Measurements from ENCODE around the gene NUDT14.

Gene NUDT14

DNA sequence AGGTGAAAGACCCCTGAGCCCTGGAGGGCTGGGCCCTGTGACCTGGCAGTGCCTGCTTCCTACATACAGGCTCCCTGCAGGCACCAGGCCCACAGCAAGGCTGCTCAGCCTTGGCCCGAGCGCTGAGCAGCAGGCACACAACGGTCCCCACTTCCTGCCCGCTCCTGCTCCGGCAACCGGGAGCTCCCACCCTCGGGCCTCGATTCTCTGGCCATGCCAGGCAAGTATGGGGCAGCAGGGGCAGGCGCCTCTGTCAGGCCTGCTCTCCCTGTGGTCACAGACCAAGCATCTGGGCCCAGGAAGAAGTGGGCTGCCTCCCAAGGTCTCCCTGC lies 30.6 kb upstream of the NUDT14 start:
- no peak for DNase-seq

GRCh38 chr14:105211086-105211757 lies 30.1 kb upstream of the NUDT14 start:
- DNase-seq, result no peak

- DNase-seq, result no peak
Observed at GRCh38 chr14:105210266-105211025, 29.3 kb upstream of the NUDT14 start.

GRCh38 chr14:105209646-105210045 lies 28.5 kb upstream of the NUDT14 start:
- DNase-seq, result no peak

DNA sequence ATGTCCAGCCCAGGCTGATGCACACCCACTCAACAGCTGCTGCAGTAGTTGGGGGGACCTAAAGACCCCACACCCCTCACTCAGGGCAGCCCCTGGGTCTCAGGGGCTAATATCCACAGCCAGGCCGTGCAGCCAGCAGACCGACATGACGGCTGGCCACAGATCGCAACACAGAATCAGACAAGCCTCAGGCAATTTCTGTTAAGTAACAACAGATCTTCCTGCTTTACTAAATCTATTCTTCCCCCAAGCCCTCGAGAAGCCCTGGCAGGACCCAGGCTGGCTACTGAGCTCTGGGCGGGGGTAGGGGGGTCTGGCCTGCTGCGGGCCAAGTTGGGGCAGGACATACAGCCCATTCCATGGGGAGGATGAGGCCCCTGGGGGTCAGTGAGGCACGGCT lies 28.0 kb upstream of the NUDT14 start:
- no peak for DNase-seq

DNA sequence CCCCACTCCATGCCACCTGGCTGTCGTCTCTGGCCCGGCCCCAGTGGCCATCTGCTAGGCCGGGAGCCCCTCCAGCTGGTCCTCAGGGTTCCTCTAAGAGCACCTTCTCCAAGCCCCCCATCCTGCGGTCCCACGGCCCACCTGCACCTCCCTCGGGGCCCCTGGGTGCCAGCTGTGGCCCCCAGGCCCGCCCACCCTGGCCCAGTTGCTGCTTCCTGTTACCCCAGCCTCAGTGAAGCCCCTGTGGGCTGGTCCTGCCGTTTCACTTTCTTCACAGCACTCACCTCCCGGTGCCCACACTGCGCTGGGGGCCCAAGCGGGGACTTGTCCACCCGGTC lies 27.6 kb upstream of the NUDT14 start:
- DNase-seq, result no peak

DNA sequence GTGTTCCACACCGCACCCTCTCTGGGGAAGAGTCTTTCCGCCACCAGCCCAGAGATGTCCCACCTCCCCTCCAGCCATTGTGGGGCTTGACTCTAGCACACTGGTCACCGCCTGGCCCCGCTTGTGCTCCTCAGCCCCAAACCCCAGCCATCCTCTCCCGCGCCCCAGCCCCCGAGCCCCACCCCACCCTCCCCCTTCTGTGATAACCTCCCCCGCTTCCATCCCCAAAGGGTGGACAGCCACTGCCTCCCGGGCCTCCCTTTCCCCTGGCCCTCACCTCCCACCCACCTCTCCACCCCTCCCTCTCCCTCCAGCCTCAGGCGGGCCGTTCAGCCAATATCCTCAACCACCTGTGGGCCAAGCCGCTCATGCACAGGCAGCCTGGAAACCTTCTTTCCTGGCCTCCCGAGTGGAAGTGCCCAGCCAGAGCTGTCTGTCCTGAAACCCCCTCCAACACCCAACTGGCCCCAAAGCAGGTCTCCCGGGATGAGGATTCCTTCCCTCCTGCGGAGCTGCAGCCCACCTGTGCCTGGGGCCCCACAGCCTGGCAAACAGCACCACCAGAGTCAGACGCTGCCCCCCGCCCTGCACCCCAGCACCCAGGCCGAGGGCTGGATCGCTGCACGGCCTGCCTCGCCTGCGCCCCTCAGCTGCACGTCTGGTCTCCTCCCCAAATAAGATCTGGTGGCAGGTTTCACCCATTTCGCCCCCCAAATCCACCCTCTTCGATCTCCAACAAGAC lies 27.1 kb upstream of the NUDT14 start:
- no peak for DNase-seq

DNA sequence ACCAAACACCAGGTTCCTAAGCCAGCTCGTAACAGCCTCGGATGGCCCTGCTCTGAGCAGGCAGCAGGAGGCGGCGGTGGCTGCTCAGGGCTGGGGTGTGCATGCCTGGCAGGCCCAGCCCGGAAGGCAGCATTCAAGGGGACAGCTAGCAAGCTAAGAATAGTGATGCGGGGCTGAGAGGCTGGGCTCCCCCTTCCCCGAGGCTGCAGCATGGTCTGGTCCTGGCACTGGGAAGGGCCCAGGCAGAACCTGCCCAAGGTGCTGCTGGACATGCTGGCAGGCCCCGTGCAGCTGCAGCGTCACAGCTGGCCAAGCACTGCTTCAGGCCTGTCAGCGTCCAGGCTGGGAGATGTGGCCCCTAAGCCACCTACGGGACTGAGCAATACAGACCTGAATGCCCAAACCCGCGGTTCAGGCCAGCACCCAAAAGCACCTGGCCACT lies 26.4 kb upstream of the NUDT14 start:
- no peak for DNase-seq

- DNase-seq, result no peak
Observed at GRCh38 chr14:105206873-105207272, 25.8 kb upstream of the NUDT14 start.

- DNase-seq, result no peak
Observed at GRCh38 chr14:105205673-105206208, 24.6 kb upstream of the NUDT14 start.

DNA sequence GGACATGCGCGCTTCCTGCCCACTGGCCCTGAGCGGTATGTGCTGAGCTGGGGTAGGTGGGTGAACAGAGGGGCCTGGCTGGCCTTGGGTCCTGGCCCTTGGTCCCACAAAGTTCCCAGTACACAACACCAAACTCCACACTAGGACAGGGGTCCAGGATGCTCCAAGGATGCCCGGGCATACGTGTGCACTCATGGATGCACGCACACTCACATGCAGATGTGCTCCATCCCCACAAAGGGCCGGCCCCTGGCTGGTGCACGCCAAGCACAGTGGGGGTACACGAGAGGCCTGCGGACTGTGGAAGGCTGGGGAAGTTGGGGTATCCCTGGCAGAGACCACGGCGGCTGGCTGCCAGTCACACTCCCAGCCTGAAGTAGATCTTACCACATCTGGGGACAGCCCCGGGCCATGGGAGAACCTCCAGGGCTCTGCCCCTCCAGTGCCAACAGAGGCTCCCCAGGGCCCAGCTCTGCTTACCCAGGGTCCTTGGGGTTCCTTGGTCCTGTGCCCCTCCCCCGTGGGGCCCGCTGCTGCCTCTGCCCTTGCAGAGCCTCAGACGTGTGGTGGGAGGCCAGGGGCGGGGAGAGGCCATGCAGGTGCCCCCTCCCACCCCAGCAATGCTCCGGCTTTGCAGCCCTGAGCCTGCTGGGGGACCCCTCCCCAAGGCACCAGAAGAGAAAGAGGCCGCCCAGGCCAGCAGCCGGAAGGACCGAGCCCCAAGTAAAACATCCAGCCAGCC lies 24.0 kb upstream of the NUDT14 start:
- no peak for DNase-seq

DNA sequence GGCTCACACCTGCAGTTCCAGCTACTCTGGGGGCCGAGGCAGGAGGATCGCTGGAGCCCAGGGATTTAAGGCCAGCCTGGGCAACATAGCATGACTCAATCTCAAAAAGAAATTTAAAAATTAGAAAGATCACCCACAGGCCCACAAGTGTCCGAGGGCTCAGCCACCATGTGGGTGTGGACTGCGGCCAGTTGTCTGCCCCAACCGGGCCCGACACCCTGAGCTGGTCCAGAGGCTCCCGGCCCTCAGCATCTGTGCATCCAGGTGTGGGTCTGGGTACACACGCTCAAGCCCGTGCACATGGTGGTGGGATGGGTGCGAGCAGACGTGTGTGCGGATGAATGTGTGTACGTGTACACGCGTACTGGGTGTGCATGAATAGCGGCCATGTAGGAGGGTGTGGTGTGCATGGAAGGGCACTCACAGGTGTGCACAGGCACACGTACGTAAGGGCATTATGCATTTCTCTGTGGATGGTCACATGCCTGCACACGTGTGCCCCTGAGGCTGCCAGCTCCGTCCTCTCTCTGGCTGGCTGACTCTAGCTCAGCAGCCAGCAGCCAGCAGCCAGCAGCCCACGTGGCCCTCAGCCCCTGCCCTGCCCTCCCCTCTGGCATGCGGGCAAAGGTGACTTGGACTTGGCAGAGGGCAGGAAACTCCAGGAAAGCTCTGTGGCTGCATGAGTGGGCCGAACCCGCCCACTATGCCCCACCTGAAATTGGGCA lies 23.3 kb upstream of the NUDT14 start:
- DNase-seq, result no peak

GRCh38 chr14:105203701-105204100 lies 22.6 kb upstream of the NUDT14 start:
- DNase-seq, result no peak

GRCh38 chr14:105203057-105203531 lies 22.0 kb upstream of the NUDT14 start:
- peak; percentile 61 for DNase-seq

DNA sequence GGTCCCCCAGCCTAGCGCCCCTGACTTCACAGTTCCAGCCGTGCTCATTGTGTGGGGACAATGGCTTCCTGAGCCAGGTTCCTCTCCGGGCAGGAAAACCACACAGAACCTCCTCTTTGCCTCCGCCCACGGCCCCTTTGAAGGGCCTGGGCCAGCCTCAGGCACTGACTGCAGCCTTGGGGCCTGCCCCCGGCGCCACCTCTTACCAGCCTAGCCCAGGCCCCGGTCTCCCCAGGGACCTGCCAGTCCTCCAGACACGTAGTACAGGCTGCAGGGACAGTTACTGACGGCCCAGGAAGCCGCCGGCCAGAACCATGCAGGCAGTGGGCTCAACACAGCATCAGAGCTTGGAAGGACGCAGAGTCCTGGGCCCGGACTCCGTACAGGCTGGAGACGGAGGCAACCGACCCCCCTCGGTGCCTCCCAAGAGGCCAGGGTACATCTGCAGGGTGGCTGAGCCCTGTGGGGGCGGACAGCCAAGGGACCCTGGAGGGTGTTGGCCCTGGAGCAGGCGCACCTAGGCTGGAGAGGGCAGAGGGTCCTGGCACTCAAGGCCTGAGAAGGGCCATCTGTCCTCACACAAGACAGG lies 20.9 kb upstream of the NUDT14 start:
- no peak for DNase-seq

DNA sequence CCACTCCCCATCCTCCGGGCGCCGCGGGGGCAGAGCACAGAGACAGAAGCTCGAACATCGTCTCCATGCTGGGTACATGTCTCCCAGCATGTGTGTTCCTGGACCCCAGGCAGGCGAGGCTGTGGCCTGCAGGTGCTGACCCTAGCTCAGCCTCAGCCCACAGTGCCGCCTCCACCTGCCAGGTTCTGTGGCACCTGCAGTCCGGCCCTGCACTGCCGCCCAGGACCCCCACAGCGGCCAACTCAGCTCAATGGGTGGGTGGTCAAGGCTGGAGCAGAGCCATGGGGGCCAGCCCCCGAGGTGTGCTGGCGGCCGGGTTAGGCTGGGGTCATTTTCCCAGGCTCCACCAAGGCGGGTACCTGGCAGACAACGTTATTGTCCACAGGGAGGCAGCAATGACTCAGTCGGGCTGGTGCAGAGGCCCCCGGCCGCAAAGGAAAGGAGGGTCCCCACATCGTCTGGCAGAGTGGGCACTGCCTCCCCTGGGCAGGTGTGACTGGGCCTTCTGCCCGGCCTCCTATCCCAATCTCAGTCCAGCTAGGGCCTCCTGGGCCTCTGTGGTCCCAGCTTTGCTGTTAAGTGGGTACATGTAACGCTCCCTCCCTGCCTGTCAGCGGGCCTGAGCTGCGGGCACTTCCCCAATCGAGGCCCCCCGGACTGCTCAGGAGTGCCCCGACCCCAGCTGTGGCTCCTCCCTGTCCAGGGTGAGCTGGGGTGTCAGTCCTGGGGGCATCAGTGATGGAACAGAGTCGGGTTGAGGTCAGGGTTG lies 20.2 kb upstream of the NUDT14 start:
- DNase-seq, result no peak

DNA sequence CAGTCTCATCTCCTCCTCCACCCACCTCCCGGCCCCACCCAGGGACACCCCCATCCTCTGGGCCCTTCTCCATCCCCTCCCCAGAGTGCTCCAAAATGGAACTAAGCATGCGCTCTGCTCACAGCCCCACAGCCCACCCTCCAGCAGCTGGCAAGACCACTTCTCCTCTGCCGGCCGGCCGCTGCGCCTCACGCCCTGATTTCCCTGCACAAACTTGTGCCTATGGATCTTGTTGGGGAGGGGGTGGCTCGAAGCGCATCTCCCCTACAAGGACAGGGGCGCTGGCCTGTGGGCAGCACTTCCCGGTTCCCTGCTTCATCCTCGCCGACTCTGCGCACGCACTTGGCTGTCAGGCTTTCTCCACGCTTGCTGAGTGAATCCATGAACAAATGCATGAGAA lies 19.5 kb upstream of the NUDT14 start:
- DNase-seq, result no peak

DNA sequence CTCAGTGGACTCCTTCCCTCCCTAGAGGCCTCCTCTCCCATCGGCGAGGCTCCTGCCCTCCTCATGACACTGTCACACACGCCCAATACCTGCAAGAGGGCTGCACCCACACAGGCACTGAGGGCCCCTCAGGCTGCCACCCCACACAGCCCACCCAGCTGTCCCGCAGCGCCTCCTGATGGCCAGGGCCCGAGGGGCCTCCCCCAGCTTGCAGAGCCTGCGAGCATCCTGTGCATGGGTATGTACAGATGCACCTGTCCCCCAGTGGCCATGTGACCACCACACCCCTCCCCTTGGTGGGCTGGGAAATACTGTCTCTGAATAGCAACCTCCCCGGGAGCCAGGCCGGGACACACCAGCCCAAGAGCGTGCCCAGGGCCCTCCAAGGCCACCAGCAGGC lies 19.0 kb upstream of the NUDT14 start:
- no peak for DNase-seq

DNA sequence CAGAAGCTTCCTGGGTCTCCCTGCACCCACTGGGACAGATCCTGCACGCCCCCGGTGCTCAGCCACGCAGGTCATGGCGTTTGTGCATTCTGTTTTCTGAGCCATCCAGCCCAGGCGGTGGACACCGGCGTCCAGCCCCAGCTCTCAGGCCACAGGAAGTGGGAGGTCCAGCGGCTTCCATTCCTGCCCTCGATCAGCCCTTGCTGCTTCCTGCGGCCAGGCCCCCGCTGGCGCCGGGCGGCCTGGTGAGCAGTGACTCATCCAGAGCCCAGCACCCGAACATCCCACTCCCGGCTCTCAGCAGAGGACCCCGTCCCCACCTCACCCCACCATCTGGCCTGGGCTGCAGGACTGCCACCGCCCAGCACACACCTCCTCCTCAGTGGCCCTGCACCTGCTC lies 18.0 kb upstream of the NUDT14 start:
- no peak for DNase-seq

DNA sequence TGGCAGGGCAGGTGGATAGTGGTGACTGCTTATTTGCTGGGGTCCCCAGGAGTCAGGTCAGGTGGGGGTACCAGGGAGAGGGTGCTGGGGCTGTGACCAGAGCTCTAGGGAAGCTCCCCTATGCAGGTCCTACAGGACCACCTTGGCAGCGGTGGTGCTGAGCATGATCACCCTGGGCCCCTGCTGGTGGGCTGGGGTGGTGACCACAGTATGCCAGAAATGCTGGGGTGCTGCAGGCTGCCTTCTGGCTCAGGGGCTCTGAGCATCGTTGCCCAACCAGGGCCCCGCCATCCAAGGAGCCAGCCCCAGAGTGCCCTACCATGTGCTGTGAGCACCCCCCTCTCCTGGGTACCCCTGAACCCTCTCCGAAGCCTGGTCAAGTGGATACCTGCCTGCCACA lies 17.5 kb upstream of the NUDT14 start:
- no peak for DNase-seq

GRCh38 chr14:105197211-105197641 lies 16.1 kb upstream of the NUDT14 start:
- DNase-seq, result no peak
